ENCODE measurements around the gene ZFAND6.
A peak's percentile ranks its signal among the peaks of the same experiment; 100 is the strongest.

The ZFAND6 gene

GRCh38 chr15:80140909-80141308 lies 81.4 kb downstream of the ZFAND6 start:
- no peak for DNase-seq (ENCODE audit: low read depth)
- no peak for TF ChIP-seq CTCF (IDR thresholded peaks at IDR 0.05; ENCODE audit: insufficient read depth, low read depth, low read length, missing control alignments)
- H3K4me3 ChIP-seq (ENCODE audit: low read depth, low read length) = no peak overlapping the region

GRCh38 chr15:80141916-80142598 lies 82.6 kb downstream of the ZFAND6 start:
- H3K4me3 ChIP-seq (ENCODE audit: low read depth, low read length) = no peak overlapping the region
- DNase-seq (ENCODE audit: low read depth) = no peak
- TF ChIP-seq CTCF (IDR thresholded peaks at IDR 0.05; ENCODE audit: insufficient read depth, low read depth, low read length, missing control alignments) = no peak

- no peak overlapping the region for H3K4me3 ChIP-seq (ENCODE audit: low read depth, low read length)
- no peak for TF ChIP-seq CTCF (IDR thresholded peaks at IDR 0.05; ENCODE audit: insufficient read depth, low read depth, low read length, missing control alignments)
- DNase-seq (ENCODE audit: low read depth) = no peak
These were observed 83.2 kb downstream of the ZFAND6 start for GRCh38 chr15:80142646-80143045.

GRCh38 chr15:80151148-80151547 lies 91.7 kb downstream of the ZFAND6 start:
- no peak for TF ChIP-seq CTCF (IDR thresholded peaks at IDR 0.05; ENCODE audit: insufficient read depth, low read depth, low read length, missing control alignments)
- no peak for DNase-seq (ENCODE audit: low read depth)
- no peak overlapping the region for H3K4me3 ChIP-seq (ENCODE audit: low read depth, low read length)

- TF ChIP-seq CTCF (IDR thresholded peaks at IDR 0.05; ENCODE audit: insufficient read depth, low read depth, low read length, missing control alignments) = no peak
- no peak overlapping the region for H3K4me3 ChIP-seq (ENCODE audit: low read depth, low read length)
These were observed 92.1 kb downstream of the ZFAND6 start for GRCh38 chr15:80151576-80151975.

GRCh38 chr15:80152180-80152895 lies 92.9 kb downstream of the ZFAND6 start:
- no peak for TF ChIP-seq CTCF (IDR thresholded peaks at IDR 0.05; ENCODE audit: insufficient read depth, low read depth, low read length, missing control alignments)
- DNase-seq (ENCODE audit: low read depth) = peak; percentile 98
- peak overlapping the region; percentile 80 for H3K4me3 ChIP-seq (ENCODE audit: low read depth, low read length)

More at GRCh38 chr15:80151576-80151975, 92.1 kb downstream of the ZFAND6 start:
- no peak for DNase-seq (ENCODE audit: low read depth)
